Measurements from ENCODE around the gene CAMKMT. TPM values are rescaled to one million over a fixed set of nuclear protein-coding genes. Genes with fewer than 3 reads are reported as not detected.

Gene CAMKMT
- total RNA-seq, 2 experiments from 2014 or later: 11.9 to 13.9 TPM

DNA sequence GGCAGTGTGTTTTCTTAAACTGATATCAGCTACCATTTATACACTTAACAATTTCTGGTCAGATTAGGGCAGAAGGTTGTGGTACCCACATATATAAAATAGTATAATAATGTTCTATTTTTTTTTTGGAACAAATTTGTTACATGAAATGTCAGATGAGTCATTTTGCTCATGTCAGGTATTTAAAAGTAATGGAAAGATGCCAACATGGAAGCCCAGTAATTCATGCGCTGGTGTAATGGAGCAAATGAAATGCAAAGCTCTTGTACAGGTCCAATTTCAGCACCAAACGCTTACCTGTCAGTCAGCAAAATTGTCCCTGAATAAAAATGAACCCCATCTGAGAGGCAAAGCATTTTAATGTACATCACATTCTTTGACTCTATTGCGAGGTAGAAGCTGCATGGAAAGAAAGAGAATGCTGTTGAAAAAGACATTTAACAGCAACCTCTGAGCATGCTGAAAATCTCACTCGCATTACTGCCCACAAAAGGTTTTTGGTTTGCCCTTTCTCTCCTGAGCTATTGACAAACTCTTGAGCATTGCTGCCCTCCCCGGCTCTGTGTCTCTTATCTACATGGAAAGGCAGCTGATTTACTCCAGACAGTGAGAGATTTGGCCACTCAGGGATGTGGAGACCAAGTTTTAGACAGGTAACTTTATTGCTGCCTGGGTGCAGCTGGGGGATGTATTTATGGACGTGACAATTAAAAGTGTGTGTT lies 217.5 kb downstream of the CAMKMT start:
- no peaks in the 10 kb centered on the region for H3K9me3 Mint-ChIP-seq
- H3K4me1 ChIP-seq (ENCODE audit: insufficient read depth, low read length): peaks cover 3% of the 10 kb centered on the region
- H3K4me3 ChIP-seq (ENCODE audit: low read length): no peak overlapping the region
- H3K27me3 Mint-ChIP-seq: no peaks in the 10 kb centered on the region
- no peaks in the 10 kb centered on the region for H3K36me3 ChIP-seq (ENCODE audit: insufficient read depth, low read length)
- ATAC-seq (ENCODE audit: poor library complexity) (no peak), DNase-seq (no peak)
- H3K4me1 Mint-ChIP-seq (ENCODE audit: low read depth): peaks cover 44% of the 10 kb centered on the region
- H3K9me3 ChIP-seq (ENCODE audit: control insufficient read depth in 1 of 2, insufficient read depth in 1 of 2, low read length in 2 of 2): no peaks in the 10 kb centered on the region
- no peak overlapping the region for H3K4me3 Mint-ChIP-seq
- H3K27ac Mint-ChIP-seq: no peak overlapping the region
- POLR2A ChIA-PET: interaction anchor here (0.8 kb wide), 1 partner anchor 19 kb away, joined by 3 read pairs; no protein-coding TSS in a partner anchor
- intact Hi-C loops (cut with DNase I, micrococcal nuclease): no loop called here
- TF ChIP-seq CTCF (IDR thresholded peaks at IDR 0.05): no peak
- CTCF ChIA-PET: no interaction called here
- H3K36me3 Mint-ChIP-seq (ENCODE audit: low read depth): peaks cover 4% of the 10 kb centered on the region
- no peak overlapping the region for H3K27ac ChIP-seq (ENCODE audit: low read depth in 1 of 2, low read length in 2 of 2)
- no peaks in the 10 kb centered on the region for H3K27me3 ChIP-seq (ENCODE audit: control insufficient read depth in 1 of 2, insufficient read depth in 2 of 2, low read length in 2 of 2)

DNA sequence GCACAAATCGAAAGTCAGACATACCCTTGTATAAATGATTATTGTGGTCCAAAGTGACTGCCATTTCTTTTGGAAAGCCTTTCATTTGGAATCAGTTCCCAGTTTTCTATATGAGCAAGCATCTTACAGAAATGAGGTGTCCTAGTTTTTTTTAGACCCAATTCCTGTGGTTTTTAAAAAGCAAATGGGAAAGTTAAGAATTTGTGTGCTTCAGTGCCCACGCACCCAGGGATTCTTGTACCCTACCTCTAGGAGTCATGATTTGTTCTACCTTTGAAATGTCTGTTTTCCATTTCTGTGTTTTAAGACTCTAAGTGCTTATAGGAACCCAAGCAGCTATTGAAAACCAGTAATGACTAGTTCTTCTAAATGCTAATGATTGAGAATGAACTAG lies 218.1 kb downstream of the CAMKMT start:
- POLR2A ChIA-PET: no interaction called here
- H3K9me3 ChIP-seq (ENCODE audit: control insufficient read depth in 1 of 2, insufficient read depth in 1 of 2, low read length in 2 of 2): no peaks in the 10 kb centered on the region
- Mint-ChIP-seq H3K9me3 (no peaks in the 10 kb centered on the region), H3K27me3 (no peaks in the 10 kb centered on the region), H3K4me1 (ENCODE audit: low read depth) (peaks cover 43% of the 10 kb centered on the region), H3K4me3 (no peak overlapping the region), H3K36me3 (ENCODE audit: low read depth) (peaks cover 4% of the 10 kb centered on the region), H3K27ac (no peak overlapping the region)
- no peak overlapping the region for H3K27ac ChIP-seq (ENCODE audit: low read depth in 1 of 2, low read length in 2 of 2)
- DNase-seq (no peak), ATAC-seq (ENCODE audit: poor library complexity) (no peak)
- H3K36me3 ChIP-seq (ENCODE audit: insufficient read depth, low read length): no peaks in the 10 kb centered on the region
- intact Hi-C loops (cut with DNase I, micrococcal nuclease): no loop called here
- no peak overlapping the region for H3K4me3 ChIP-seq (ENCODE audit: low read length)
- TF ChIP-seq CTCF (IDR thresholded peaks at IDR 0.05): no peak
- peaks cover 3% of the 10 kb centered on the region for H3K4me1 ChIP-seq (ENCODE audit: insufficient read depth, low read length)
- no peaks in the 10 kb centered on the region for H3K27me3 ChIP-seq (ENCODE audit: control insufficient read depth in 1 of 2, insufficient read depth in 2 of 2, low read length in 2 of 2)
- CTCF ChIA-PET: no interaction called here

DNA sequence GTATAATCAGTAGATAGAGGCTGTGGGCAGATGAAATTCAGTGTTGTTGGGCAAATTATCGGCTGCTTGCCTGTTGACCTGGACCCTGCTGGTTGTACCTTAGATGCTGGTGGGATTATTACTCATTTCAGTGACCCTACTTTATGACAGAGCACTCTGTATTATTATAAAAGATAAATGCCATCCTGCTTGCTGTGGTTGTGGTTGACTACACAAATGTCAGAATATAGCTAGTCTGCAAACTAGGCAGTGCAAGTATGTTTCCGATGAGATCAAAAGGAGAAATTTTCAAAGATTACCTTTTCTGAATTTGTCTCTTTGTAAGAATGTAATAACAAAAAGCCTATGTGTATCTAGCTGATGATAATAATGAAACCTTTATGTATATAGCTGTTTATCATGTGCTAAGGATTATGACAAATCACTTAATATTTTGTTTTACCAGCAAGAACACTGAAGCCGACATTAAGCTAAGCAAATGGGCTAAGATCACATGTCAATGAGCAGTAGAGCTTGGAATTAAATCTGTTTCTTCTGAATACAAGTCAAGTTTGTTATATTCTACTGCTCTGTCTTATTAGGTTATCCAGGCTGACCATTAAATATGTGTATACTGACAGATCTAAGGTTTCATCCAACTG lies 219.2 kb downstream of the CAMKMT start:
- H3K27me3 ChIP-seq (ENCODE audit: control insufficient read depth in 1 of 2, insufficient read depth in 2 of 2, low read length in 2 of 2): no peaks in the 10 kb centered on the region
- Mint-ChIP-seq H3K9me3 (no peaks in the 10 kb centered on the region), H3K36me3 (ENCODE audit: low read depth) (peaks cover 4% of the 10 kb centered on the region), H3K27me3 (no peaks in the 10 kb centered on the region), H3K27ac (no peak overlapping the region), H3K4me3 (no peak overlapping the region), H3K4me1 (ENCODE audit: low read depth) (peaks cover 43% of the 10 kb centered on the region)
- POLR2A ChIA-PET: no interaction called here
- no peak for ATAC-seq (ENCODE audit: poor library complexity)
- DNase-seq: no peak
- TF ChIP-seq CTCF (IDR thresholded peaks at IDR 0.05): no peak
- intact Hi-C loops (cut with DNase I, micrococcal nuclease): no loop called here
- no peak overlapping the region for H3K27ac ChIP-seq (ENCODE audit: low read depth in 1 of 2, low read length in 2 of 2)
- no peaks in the 10 kb centered on the region for H3K36me3 ChIP-seq (ENCODE audit: insufficient read depth, low read length)
- no peaks in the 10 kb centered on the region for H3K9me3 ChIP-seq (ENCODE audit: control insufficient read depth in 1 of 2, insufficient read depth in 1 of 2, low read length in 2 of 2)
- CTCF ChIA-PET: interaction anchor here (1.2 kb wide), 1 partner anchor 24 kb away, joined by 3 read pairs; no protein-coding TSS in a partner anchor
- peaks cover 3% of the 10 kb centered on the region for H3K4me1 ChIP-seq (ENCODE audit: insufficient read depth, low read length)
- no peak overlapping the region for H3K4me3 ChIP-seq (ENCODE audit: low read length)
